ENCODE data around the gene DRC3. TPM values are rescaled to one million over a fixed set of nuclear protein-coding genes. Genes with fewer than 3 reads are reported as not detected.

DRC3 gene, protein sequence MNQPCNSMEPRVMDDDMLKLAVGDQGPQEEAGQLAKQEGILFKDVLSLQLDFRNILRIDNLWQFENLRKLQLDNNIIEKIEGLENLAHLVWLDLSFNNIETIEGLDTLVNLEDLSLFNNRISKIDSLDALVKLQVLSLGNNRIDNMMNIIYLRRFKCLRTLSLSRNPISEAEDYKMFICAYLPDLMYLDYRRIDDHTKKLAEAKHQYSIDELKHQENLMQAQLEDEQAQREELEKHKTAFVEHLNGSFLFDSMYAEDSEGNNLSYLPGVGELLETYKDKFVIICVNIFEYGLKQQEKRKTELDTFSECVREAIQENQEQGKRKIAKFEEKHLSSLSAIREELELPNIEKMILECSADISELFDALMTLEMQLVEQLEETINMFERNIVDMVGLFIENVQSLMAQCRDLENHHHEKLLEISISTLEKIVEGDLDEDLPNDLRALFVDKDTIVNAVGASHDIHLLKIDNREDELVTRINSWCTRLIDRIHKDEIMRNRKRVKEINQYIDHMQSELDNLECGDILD
- total RNA-seq = 1 to 10 TPM; 1.1 to 3.5 (median 1.7) TPM

DNA sequence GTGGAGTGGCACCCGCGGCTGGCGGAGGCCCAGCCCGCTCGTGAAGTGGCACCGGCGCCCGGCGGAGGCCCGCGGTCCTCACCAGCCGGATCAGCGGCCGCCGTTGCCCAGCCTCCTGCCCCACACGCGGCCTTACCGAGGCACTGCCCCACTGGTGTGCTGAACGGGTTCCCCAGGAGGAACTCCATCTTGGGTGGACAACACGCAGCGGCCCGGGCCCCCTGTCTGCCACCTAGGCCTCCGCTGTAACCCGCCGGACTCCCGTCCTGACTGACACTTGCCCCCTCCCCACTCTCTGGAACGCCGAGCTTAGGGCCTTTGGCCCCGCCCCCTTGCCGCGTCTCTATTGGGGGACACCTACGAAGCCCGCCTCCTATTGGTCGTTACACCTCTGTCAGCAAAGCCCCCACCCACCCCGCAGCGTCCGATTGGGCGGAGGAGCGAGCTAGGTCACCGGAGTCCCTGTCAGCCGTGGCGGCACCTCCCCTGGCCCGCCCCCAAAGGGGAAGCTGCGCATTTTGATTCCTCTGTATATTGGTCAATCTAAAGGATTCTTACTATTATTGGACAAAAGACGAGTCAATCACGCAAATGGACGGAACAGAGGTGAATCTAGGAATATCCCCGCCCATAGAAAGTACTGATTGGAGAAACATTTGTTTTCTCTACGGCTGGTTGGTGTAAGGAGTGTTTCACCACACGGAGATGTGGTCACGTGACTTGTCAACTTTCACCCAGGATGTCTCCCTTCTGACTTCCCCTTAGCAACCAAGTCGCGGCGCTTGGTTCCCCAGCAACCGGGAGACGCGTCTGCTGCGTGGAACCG is at the start of gene DRC3, which contains the start of gene TOM1L2:
Gene DRC3 (plus strand): TSS at position 737 of the 826 bp plus-strand sequence. CDS start 4,737 bp downstream, outside the sequence.
Gene TOM1L2 (minus strand): TSS at position 275 of the 826 bp plus-strand sequence. CDS start 87 bp downstream, at position 188.
- TF ChIP-seq POLR2A (IDR thresholded peaks at IDR 0.05) (peak; percentile 78 to 81), EP300 (IDR thresholded peaks at IDR 0.05) (no peak), POLR2AphosphoS5 (IDR thresholded peaks at IDR 0.05) (peak; percentile 86)
- TF ChIP-seq, protein P1, sequence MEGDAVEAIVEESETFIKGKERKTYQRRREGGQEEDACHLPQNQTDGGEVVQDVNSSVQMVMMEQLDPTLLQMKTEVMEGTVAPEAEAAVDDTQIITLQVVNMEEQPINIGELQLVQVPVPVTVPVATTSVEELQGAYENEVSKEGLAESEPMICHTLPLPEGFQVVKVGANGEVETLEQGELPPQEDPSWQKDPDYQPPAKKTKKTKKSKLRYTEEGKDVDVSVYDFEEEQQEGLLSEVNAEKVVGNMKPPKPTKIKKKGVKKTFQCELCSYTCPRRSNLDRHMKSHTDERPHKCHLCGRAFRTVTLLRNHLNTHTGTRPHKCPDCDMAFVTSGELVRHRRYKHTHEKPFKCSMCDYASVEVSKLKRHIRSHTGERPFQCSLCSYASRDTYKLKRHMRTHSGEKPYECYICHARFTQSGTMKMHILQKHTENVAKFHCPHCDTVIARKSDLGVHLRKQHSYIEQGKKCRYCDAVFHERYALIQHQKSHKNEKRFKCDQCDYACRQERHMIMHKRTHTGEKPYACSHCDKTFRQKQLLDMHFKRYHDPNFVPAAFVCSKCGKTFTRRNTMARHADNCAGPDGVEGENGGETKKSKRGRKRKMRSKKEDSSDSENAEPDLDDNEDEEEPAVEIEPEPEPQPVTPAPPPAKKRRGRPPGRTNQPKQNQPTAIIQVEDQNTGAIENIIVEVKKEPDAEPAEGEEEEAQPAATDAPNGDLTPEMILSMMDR (IDR thresholded peaks at IDR 0.05) = peak in 3 of 4 experiments; percentile 25 to 43 (median 26)
- ATAC-seq = peak; percentile 98
- Histone ChIP-seq H3K27ac (peak within 1 kb of the TSS; percentile 84 to 98 (median 94)), H3K4me1 (peaks cover 2 to 53% (median 13%) of the 10 kb centered on the region in 3 donors), H3K4me3 (peak within 1 kb of the TSS; percentile 64 to 75), H3K36me3 (no peaks in the 10 kb centered on the region), H3K9me3 (no peaks in the 10 kb centered on the region), H3K27me3 (no peaks in the 10 kb centered on the region)
- 0% methylated on average over 13 of the region's 59 CpGs; no CpG with 5 or more reads in 1 of the 2 donors for WGBS, 2 donors (ENCODE audit: low coverage in 1 of 2)

DNA sequence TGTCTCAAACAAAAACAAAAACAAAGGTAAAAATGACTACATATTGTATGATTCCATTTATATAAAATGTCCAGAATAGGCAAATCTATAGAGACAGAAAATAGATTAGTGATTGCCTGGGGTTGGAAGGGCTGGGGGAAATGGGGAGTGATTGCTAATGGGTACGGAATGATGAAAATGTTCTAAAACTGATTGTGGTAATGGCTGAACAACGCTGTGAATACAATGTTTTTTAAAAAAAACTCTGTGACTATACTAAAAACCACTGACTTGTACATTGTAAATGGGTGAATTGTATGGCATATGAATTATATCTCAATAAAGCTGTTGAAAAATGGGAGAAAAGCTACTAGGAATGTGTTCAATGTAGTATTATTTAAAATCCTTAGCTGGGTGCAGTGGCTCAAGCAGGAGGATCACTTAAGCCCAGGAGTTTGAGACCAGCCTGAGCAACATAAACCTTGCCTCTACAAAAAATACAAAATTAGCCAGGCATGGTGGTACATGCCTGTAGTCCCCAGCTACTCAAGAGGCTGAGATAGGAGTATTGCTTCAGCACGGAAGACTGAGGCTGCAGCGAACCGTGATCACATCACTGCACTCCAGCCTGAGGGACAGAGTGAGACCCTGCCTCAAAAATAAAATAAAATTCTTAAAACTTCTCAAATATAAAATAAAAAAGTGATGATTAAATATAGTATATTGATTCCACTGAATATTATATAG is 48.4 kb upstream of the DRC3 start:
- Histone ChIP-seq H3K4me3 (no peak overlapping the region), H3K9me3 (no peaks in the 10 kb centered on the region), H3K27ac (no peak overlapping the region), H3K27me3 (no peaks in the 10 kb centered on the region), H3K4me1 (peaks cover 0 to 75% (median 29%) of the 10 kb centered on the region in 3 donors), H3K36me3 (no peaks in the 10 kb centered on the region)
- TF ChIP-seq POLR2AphosphoS5 (IDR thresholded peaks at IDR 0.05) = no peak
- TF ChIP-seq POLR2A (IDR thresholded peaks at IDR 0.05) = no peak
- TF ChIP-seq, protein P1 (IDR thresholded peaks at IDR 0.05) = no peak
- TF ChIP-seq EP300 (IDR thresholded peaks at IDR 0.05) = no peak
- WGBS, 2 donors (ENCODE audit: low coverage in 1 of 2) = 86 to 100% methylated on average over 2 to 3 of the region's 5 CpGs
- no peak for ATAC-seq

- Histone ChIP-seq H3K27me3 (no peaks in the 10 kb centered on the region), H3K27ac (no peak overlapping the region), H3K36me3 (no peaks in the 10 kb centered on the region), H3K4me1 (peaks cover 0 to 70% (median 29%) of the 10 kb centered on the region in 3 donors), H3K9me3 (no peaks in the 10 kb centered on the region), H3K4me3 (no peak overlapping the region)
- TF ChIP-seq POLR2AphosphoS5 (IDR thresholded peaks at IDR 0.05) (no peak), EP300 (IDR thresholded peaks at IDR 0.05) (no peak), POLR2A (IDR thresholded peaks at IDR 0.05) (no peak)
- TF ChIP-seq, protein P1 (IDR thresholded peaks at IDR 0.05) = no peak
- no peak for ATAC-seq
Observed at GRCh38 chr17:17924857-17925250, 47.8 kb upstream of the DRC3 start.

- peaks cover 0 to 59% (median 23%) of the 10 kb centered on the region in 3 donors for H3K4me1 ChIP-seq
- H3K27me3 ChIP-seq = no peaks in the 10 kb centered on the region
- H3K4me3 ChIP-seq = no peak overlapping the region
- TF ChIP-seq EP300 (IDR thresholded peaks at IDR 0.05) (no peak), POLR2A (IDR thresholded peaks at IDR 0.05) (no peak)
- TF ChIP-seq, protein P1 (IDR thresholded peaks at IDR 0.05) = no peak
- H3K36me3 ChIP-seq = no peaks in the 10 kb centered on the region
- H3K27ac ChIP-seq = peak overlapping the region in 1 of 4 donors; percentile 23
- 86% methylated on average over 4 of the region's 4 CpGs; no CpG with 5 or more reads in 1 of the 2 donors for WGBS, 2 donors (ENCODE audit: low coverage in 1 of 2)
- no peak for ATAC-seq
- no peaks in the 10 kb centered on the region for H3K9me3 ChIP-seq
Observed at GRCh38 chr17:17926036-17926435, 46.6 kb upstream of the DRC3 start.

Measured in gastroesophageal sphincter (tissue), 4 donors.